ENCODE data around the gene RAB11FIP4.

- TF ChIP-seq CTCF (IDR thresholded peaks at IDR 0.05; ENCODE audit: low read depth, low read length) (no peak), POLR2A (IDR thresholded peaks at IDR 0.05; ENCODE audit: extremely low read depth, insufficient read length) (no peak), MYC (IDR thresholded peaks at IDR 0.05; ENCODE audit: low read depth, low read length) (no peak), MAX (IDR thresholded peaks at IDR 0.05; ENCODE audit: low read depth, low read length) (no peak)
Measured at GRCh38 chr17:31452561-31453110, 61.2 kb downstream of the RAB11FIP4 start.

Data from NB4 (cell line).